ENCODE data around the gene TM9SF1. TPM values are rescaled to one million over a fixed set of nuclear protein-coding genes. Genes with fewer than 3 reads are reported as not detected.

Gene TM9SF1
- total RNA-seq, 1 donor from 2014 or later = 60.3 TPM

- Mint-ChIP-seq H3K27me3 (ENCODE audit: low read depth) (no peaks in the 10 kb centered on the region), H3K4me1 (ENCODE audit: low read depth) (peaks cover 29% of the 10 kb centered on the region), H3K27ac (ENCODE audit: unreplicated experiment) (no peak overlapping the region), H3K9me3 (ENCODE audit: low read depth) (no peaks in the 10 kb centered on the region), H3K36me3 (ENCODE audit: low read depth) (peaks cover 13% of the 10 kb centered on the region), H3K4me3 (ENCODE audit: unreplicated experiment) (no peak overlapping the region)
- DNase-seq (ENCODE audit: low spot score) = peak; percentile 79
- no peak for TF ChIP-seq CTCF (IDR thresholded peaks at IDR 0.05)
Measured at GRCh38 chr14:24149302-24149969, 45.8 kb downstream of the TM9SF1 start.

DNA sequence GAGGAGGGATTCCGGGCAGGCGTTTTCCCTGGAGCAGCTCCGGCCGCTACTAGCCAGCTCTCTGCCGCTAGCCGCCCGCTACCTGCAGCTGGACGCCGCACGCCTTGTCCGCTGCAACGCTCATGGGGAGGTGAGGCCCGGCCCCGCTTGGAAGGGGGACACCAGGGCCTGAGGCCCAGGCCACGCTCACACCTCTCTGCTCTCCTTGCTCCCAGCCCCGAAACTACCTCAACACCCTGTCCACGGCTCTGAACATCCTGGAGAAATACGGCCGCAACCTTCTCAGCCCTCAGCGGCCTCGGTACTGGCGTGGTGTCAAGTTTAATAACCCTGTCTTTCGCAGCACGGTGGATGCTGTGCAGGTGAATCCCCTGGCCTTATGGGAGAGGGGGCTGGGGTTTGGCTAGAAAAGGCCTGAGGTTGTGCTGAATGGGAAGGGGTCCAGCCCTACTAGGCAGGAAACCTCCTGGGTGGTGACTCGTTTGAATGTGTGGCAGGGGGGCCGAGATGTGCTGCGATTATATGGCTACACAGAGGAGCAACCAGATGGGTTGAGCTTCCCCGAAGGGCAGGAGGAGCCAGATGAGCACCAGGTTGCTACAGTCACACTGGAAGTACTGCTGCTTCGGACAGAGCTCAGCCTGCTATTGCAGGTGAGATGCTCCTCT is 47.3 kb downstream of the TM9SF1 start:
- Mint-ChIP-seq H3K4me1 (ENCODE audit: low read depth) (peaks cover 29% of the 10 kb centered on the region), H3K4me3 (ENCODE audit: unreplicated experiment) (peak overlapping the region; percentile 98), H3K36me3 (ENCODE audit: low read depth) (peaks cover 13% of the 10 kb centered on the region)

GRCh38 chr14:24146978-24147760 is 48.1 kb downstream of the TM9SF1 start, which contains the start of gene RNF31:
Gene RNF31 (plus strand): TSS chr14:24147498. CDS start chr14:24147699, 201 bp downstream.
- no peaks in the 10 kb centered on the region for H3K9me3 Mint-ChIP-seq (ENCODE audit: low read depth)
- no peak for TF ChIP-seq CTCF (IDR thresholded peaks at IDR 0.05)
- DNase-seq (ENCODE audit: low spot score) = peak; percentile 99
- peaks cover 31% of the 10 kb centered on the region for H3K4me1 Mint-ChIP-seq (ENCODE audit: low read depth)
- H3K27me3 Mint-ChIP-seq (ENCODE audit: low read depth) = no peaks in the 10 kb centered on the region
- H3K36me3 Mint-ChIP-seq (ENCODE audit: low read depth) = peaks cover 13% of the 10 kb centered on the region
- H3K27ac Mint-ChIP-seq (ENCODE audit: unreplicated experiment) = peak within 1 kb of the TSS; percentile 97
- H3K4me3 Mint-ChIP-seq (ENCODE audit: unreplicated experiment) = peak within 1 kb of the TSS; percentile 98

More for the DNA sequence above, 47.3 kb downstream of the TM9SF1 start:
- peak; percentile 7 for TF ChIP-seq CTCF (IDR thresholded peaks at IDR 0.05)
- Mint-ChIP-seq H3K9me3 (ENCODE audit: low read depth) (no peaks in the 10 kb centered on the region), H3K27me3 (ENCODE audit: low read depth) (no peaks in the 10 kb centered on the region), H3K27ac (ENCODE audit: unreplicated experiment) (peak overlapping the region; percentile 63)
- DNase-seq (ENCODE audit: low spot score) = peak; percentile 80

DNA sequence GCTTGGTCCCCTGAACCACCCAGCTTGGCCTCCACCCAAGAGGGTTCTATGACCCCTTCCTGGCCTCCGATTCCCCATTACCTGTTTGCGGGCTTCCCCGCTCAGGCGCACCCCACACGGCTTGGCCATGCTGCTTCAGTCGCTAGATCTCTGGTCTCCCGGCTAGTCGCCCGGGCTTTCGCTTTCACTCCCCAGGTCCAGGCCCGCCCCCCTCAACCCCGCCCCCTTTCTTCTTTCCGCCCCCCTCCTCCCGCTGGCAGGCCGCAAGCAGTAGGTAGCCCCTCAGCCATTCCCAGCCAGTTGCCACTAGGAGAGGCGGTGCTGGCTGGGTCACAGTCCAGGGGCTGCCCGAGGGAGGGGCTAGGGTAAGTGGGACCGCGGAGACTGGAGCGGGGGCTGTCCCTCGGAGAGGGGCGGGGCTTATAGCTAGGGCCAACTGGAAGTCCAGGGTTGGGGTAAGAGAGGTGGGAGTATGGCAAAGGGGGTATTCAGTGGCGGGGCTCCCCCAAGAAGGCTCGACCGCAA is 48.7 kb downstream of the TM9SF1 start, which contains the start of gene PSME2:
Gene PSME2, minus strand, starts transcription at position 158 of the 525 bp plus-strand sequence. Its CDS starts 29 bp downstream, at position 129.
- Mint-ChIP-seq H3K36me3 (ENCODE audit: low read depth) (peaks cover 10% of the 10 kb centered on the region), H3K27ac (ENCODE audit: unreplicated experiment) (peak within 1 kb of the TSS; percentile 97), H3K9me3 (ENCODE audit: low read depth) (no peaks in the 10 kb centered on the region), H3K4me1 (ENCODE audit: low read depth) (peaks cover 38% of the 10 kb centered on the region), H3K4me3 (ENCODE audit: unreplicated experiment) (peak within 1 kb of the TSS; percentile 98), H3K27me3 (ENCODE audit: low read depth) (no peaks in the 10 kb centered on the region)
- peak; percentile 12 for TF ChIP-seq CTCF (IDR thresholded peaks at IDR 0.05)
- DNase-seq (ENCODE audit: low spot score) = peak; percentile 98

All from chondrocyte (in vitro differentiated cells).